Measurements from ENCODE around the gene RERE.
A peak's percentile ranks its signal among the peaks of the same experiment; 100 is the strongest.

The RERE gene

GRCh38 chr1:8565802-8566201, 251.6 kb downstream of the RERE start:
- DNase-seq: no peak

- no peak for DNase-seq
Measured at GRCh38 chr1:8563944-8564537, 253.4 kb downstream of the RERE start.

GRCh38 chr1:8562881-8563865, 254.3 kb downstream of the RERE start:
- DNase-seq: no peak

- no peak for DNase-seq
Measured at GRCh38 chr1:8562222-8562621, 255.2 kb downstream of the RERE start.

- peak; percentile 63 for DNase-seq
Measured at GRCh38 chr1:8560611-8561544, 256.6 kb downstream of the RERE start.

- DNase-seq: no peak
Measured at GRCh38 chr1:8560035-8560434, 257.4 kb downstream of the RERE start.

GRCh38 chr1:8555582-8555981, 261.9 kb downstream of the RERE start:
- DNase-seq: no peak

GRCh38 chr1:8554956-8555534, 262.4 kb downstream of the RERE start:
- no peak for DNase-seq

GRCh38 chr1:8552820-8553397, 264.5 kb downstream of the RERE start:
- DNase-seq: no peak

GRCh38 chr1:8551613-8552489, 265.6 kb downstream of the RERE start:
- no peak for DNase-seq

- DNase-seq: no peak
Measured at GRCh38 chr1:8551057-8551456, 266.4 kb downstream of the RERE start.

- no peak for DNase-seq
Measured at GRCh38 chr1:8547791-8548190, 269.6 kb downstream of the RERE start.

- DNase-seq: peak; percentile 30
Measured at GRCh38 chr1:8545078-8545477, 272.4 kb downstream of the RERE start.

GRCh38 chr1:8544644-8545043, 272.8 kb downstream of the RERE start:
- no peak for DNase-seq

- DNase-seq: no peak
Measured at GRCh38 chr1:8543965-8544364, 273.5 kb downstream of the RERE start.

- no peak for DNase-seq
Measured at GRCh38 chr1:8541961-8542521, 275.4 kb downstream of the RERE start.

GRCh38 chr1:8540971-8541370, 276.5 kb downstream of the RERE start:
- no peak for DNase-seq

GRCh38 chr1:8540261-8540941, 277.0 kb downstream of the RERE start:
- no peak for DNase-seq

GRCh38 chr1:8539683-8540082, 277.8 kb downstream of the RERE start:
- DNase-seq: no peak

GRCh38 chr1:8538502-8538901, 278.9 kb downstream of the RERE start:
- DNase-seq: no peak
